NCI-H748 (cell line): ENCODE measurements around the gene ADCY3.
"Not testable (repeated sequence)": the region's sequence is repeated elsewhere in the genome, so short reads cannot be mapped to it uniquely, and the experiment has no call there.

Experiments
- DNase-seq: peaks from one replicate; lab custom pipeline; 2025; ENCODE audit not compliant: unreplicated experiment; lab: John Stamatoyannopoulos, UW

Gene ADCY3

DNA sequence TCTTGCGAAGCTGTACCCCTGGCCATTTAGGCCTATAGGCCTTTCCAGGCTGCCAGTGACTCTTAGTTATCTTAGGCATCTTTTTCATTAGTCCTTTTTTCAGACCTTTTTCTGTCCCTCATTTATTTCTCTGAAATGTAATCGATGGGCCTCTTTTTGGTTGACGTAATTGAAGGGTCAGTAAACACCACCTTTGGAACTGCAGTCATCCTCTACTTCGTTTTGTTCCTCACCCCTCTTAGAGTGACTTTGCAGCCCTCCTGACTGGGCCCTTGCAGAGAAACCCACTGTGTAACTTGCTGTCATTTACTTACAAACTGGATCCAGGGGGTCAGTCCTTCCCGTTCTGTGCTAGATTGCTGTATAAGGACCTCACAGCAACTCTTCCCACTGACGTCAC lies 103.6 kb downstream of the ADCY3 start:
- no peak for DNase-seq

DNA sequence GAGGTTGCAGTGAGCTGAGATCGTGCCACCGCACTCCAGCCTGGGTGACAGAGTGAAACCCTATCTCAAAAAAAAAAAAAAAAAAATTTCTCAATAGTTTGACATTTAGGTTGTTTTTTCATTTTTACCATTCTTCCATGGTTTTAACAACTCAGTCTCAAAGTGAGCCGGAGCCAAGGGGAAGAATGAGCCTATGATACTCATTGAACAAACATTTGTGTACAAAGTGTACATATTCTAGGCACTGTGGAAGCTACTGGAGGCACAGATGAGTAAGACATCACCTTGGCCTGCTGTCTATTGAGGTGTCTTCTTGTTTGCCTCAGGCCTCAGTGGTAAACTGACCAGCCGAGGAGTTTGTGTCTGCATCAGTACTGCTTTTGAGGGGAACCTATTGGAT lies 104.9 kb downstream of the ADCY3 start:
- no peak for DNase-seq

DNA sequence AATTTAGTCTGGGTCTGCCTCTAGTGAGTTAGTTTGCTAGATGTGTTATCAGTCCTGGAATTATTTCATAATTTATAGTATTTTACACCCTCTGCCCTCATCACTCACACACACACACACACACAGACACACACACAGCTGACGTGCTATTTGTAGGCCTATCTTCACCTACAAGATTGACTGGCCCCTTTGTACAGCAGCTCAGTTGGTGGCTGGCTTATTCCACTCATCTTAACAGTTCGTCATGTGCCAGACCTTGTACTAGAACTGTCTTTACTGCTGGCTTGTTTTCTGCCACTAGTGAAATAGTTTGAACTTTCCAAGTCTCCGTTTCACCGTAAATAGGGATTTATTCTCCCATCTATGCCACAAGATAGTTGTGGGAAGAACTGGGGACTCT lies 105.5 kb downstream of the ADCY3 start:
- no peak for DNase-seq

DNA sequence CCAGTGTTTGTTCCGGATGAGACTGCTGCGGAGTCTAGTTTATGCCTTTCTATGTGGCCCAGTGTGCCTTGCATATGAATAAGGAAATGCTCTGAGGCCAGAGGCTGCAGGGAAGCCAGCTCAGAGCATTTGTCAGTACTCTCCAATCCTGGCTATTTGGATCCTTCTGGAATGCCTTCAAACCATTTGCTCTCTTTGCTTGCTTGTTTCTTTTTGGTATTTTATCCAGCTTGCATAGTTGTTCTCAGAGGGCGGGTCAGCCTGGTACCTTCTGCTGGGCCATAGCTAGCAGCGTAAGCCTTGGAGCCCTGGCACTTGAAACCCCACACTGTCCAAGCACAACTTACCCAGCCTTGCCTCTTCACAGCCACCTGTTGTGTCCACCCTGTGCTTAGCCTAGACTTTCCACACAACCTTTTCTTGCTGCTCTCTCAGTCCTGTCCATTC lies 106.3 kb downstream of the ADCY3 start:
- DNase-seq, result no peak

DNA sequence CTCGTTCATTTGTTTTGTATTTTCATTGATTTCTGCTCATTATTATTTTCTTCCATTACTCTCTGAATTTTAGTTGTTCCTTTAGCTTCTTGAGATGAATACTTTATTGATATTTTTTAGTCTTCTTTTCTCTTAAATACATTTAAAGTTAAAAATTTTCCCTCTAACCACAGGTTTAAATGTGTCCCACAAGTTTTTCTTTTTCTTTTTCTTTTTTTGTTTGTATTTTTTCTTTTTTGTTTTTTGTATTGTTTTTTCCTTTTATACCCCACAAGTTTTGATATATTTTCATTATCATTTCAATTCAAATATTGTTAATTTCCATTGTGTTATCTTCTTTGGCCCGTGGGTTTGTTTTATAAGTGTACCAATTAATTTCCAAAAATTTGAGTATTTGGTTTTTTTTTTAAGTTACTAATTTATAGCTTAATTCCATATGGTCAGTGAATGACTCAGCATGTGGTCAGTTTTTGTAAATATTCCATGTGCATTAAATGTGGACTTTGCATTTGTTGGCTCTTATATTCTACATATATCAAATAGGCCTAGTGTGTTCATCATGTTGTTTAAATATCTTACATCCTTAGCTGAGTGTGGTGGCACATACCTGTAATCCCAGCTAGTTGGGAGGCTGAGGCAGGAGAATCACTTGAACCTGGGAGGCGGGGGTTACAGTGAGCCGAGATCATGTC lies 110.6 kb downstream of the ADCY3 start:
- DNase-seq, result no peak

DNA sequence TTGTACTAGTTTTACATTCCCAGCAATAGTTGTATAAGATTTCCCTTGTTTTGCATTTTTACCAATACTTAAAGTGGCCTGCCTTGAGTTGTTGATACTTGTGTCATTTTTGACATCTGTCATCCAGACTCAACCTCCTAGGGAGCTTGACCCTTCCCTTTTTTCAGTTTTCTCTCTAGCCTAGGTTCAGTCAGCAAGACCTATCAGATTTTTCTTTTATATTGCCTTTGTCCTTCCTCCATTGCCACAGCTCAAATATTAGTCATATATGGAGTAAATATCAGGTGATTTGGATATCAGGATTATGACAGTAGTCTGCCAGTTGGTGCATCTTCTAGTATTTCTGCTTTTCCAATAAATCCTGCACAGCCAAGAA lies 113.4 kb downstream of the ADCY3 start:
- no peak for DNase-seq

DNA sequence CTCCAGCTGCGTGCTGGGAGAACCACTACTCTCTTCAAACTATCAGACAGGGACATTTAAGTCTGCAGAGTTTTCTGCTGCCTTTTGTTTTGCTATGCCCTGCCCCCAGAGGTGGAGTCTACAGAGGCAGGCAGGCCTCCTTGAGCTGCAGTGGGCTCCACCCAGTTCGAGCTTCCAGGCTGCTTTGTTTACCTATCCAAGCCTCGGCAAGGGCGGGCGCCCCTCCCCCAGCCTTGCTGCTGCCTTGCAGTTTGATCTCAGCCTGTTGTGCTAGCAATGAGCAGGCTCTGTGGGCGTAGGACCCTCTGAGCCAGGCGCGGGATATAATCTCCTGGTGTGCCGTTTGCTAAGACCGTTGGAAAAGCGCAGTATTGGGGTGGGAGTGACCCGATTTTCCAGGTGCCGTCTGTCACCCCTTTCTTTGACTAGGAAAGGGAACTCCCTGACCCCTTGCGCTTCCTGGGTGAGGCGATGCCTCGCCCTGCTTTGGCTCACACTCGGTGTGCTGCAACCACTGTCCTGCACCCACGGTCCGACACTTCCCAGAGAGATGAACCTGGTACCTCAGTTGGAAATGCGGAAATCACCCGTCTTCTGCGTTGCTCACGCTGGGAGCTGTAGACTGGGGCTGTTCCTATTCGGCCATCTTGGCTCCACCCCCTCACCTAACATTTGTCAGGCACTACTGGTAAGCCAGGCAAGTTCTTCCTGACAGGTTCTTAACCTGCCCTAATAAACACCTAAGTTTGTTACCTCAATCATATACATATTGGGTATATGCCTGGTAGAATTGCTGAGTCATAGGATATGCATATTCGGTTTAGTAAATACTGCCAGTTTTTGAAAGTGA lies 114.0 kb downstream of the ADCY3 start:
- not testable (repeated sequence) for DNase-seq

DNA sequence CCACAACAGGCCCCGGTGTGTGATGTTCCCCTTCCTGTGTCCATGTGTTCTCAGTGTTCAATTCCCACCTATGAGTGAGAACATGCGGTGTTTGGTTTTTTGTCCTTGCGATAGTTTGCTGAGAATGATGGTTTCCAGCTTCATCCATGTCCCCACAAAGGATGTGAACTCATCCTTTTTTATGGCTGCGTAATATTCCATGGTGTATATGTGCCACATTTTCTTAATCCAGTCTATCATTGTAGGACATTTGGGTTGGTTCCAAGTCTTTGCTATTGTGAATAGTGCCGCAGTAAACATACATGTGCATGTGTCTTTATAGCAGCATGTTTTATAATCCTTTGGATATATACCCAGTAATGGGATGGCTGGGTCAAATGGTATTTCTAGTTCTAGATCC lies 119.5 kb downstream of the ADCY3 start:
- not testable (repeated sequence) for DNase-seq

DNA sequence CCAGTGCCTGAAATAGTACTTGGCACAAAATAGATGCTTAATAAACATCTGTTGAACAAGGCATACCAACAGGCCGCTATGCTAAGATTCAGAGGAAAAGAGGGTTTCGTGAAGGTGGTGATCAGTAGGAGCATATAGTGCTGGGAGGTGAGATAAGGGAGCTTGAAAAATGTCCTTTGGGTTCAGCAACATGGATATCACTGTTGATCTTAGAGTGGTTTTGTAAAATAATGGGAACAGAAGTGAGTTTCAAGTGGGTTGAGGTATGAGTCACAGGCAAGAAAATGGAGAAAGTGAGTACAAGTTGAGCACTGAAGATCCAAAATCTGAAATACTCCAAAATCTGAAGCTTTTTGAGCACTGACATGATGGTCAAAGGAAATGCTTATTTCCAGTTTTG lies 122.4 kb downstream of the ADCY3 start:
- DNase-seq, result no peak

DNA sequence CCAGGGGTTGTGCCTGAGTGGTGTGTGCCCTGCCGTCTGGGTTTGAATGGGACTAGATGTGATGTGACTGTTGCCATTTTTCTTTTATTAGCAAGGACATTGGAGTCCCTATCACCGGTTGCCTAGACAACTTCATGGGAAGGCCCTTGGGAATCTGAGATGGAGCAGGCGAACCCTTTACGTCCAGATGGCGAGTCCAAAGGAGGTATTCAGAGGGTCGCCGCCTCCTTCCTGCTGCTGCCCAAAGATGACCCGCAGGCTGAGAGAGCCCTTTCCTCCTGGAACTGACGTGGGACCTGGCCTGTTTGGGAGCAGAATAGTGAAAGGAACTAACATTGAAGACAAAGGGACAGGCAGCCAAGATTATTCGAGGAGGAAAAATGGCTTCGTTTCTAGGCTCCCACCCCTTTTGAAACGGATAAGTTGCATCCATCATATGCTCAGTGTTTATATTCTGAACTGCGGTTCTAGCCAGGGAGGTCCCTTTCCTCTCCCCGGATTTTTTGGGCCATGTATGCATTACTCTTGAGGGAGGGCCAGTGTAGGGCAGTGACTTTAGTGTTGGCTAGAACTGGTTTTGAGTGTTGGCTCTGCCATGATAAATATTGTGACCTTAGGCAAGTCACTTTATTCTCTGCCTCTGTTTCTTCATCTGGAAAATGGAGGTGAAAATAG lies 126.1 kb downstream of the ADCY3 start:
- DNase-seq, result peak; percentile 77

DNA sequence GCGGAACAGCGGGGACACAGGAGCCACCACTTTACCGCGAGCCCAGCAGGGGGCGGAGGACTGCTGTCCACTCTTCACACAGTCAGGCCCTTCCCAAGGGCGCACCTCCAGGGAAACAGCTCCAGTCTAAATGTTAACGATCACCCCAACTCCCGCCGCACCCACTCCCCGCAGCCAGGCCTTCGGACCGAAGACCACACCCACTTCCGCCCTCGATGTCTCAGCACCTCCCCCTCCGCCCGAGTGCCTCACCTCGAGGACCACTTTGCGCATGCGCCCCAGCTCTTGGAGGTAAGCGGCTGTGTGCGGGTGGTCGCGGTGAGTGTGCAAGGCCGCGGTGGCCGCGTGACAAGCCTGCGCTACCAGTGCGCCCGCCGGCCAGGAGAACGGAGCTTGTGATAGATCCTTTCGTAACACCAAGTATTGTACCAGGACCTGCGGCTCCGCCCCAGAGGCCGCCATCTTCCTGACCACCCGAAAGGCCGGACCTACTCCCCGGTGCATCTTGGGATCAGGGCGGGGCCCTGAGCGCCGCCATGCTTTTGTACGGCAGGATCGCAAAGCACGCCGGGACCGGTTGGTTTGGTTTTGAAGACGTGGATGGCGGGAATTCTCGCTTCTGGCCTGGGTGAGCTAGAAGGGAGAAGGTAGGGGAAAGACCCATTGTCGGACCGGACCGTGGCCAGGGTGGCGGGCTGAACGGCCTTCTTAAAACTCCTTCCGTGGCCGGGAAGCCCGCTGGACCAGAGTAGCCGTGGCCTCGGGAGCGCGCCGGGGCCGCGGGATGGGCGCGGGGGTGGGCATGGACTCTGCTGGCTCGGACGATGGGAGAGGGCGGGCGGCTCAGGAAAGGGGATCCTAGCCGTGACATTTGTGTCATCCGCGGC lies 126.9 kb downstream of the ADCY3 start, which contains the start of the genes CENPO and PTRHD1:
Gene CENPO, plus strand, starts transcription at position 552 of the 887 bp plus-strand sequence. CDS start 495 bp downstream, outside the sequence.
Gene PTRHD1, minus strand, starts transcription at position 518 of the 887 bp plus-strand sequence. Its CDS starts 14 bp downstream, at position 504.
- peak; percentile 98 for DNase-seq

DNA sequence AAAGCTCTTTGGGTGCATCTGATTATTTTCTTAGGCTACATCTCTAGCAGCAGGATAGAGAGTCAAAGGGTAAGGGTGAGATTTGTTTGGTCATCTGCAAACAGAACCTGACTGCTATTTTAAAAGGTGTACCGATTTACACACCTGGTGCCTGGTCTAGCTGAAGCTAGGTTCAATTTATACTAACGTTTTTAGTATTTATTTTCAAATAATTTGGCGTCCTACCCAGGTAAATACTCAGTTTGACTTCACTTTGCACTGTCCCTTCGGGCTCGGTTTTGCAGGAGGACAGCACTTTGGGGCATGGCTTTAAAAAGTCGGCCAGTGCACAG lies 127.5 kb downstream of the ADCY3 start:
- DNase-seq, result no peak

DNA sequence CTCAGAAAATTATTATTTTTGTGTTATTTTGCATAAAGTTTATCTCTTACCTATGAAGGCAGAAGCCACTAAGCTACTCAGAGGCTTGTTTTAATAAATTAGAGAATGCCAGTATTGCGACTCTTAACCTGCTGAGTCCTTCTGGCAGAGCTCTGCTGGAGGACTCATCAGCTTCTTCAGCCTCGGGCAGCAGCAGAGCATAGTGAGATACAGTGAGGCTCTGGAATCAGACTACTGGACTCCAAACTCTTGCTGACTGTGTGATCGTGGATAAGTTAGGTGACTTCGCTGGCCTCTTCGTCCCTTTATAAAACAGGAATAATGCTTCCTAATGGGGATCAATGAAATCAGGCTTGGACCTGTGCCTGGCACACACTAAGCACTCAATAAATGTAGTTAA lies 128.6 kb downstream of the ADCY3 start:
- no peak for DNase-seq

DNA sequence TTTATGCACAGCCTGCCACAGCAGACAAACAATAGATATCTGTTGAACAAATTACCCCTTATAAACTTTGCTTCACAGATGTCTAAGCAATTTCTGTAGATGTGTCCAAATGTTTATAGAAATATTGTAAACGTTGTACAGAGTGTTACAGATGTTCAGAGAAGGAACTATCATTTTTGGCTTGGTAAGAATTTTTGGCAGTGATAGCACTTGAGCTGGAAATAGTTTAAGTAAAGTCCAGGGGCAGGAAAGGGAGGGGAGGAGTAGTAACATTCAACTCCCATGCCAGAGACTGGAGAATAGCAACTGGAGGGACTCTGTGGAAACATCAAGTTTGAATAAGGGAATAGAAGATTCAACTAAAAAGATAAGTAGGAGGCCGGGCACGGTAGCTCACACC lies 131.2 kb downstream of the ADCY3 start:
- no peak for DNase-seq

DNA sequence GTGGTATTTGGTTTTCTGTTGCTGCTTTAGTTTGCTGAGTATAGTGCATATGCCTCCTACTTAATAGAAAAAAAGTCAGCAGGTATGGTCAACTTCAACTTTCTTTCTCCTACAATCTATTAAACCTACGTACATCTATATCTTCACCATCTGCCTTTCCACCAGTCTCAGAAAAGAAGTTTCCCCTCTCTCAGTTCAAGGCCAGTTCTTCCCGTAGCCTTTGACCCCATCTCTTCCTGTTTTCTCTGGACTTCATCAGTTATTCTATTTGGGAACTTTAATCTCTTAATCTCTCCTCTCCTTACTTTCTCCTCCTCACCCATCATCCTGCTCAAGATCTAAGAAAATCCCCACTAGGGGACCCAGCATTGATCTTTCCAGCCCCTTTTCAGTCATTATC lies 132.5 kb downstream of the ADCY3 start:
- DNase-seq, result no peak

DNA sequence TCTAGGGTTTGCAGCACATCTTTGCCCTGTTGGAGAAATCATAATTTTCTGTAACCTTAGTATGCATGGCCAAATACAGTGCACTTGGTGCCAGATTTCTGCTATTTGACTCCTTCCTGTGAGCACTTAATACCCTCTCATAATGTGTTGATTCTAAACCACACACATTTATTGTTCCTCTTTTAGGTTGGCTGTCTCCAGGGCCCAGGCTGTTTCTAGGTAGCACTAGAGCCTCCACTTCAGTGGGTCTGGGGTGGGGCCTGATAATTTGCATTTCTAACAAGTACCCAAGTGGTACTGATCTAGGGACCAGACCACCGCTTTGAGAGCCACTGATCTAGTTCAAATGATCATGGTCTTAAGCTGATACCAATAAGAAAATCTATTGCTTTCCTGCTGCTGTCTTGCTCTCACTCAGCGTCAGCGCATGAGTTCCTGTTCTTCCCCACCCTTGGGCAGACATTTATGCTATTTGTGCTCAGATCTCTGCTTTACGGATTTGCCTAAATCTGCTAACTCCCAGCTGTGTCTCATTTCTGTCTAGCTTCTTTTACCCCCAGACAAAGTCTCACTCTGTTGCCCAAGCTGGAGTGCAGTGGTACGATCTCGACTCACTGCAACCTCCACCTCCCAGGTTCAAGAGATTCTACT lies 134.2 kb downstream of the ADCY3 start:
- DNase-seq, result peak; percentile 34

DNA sequence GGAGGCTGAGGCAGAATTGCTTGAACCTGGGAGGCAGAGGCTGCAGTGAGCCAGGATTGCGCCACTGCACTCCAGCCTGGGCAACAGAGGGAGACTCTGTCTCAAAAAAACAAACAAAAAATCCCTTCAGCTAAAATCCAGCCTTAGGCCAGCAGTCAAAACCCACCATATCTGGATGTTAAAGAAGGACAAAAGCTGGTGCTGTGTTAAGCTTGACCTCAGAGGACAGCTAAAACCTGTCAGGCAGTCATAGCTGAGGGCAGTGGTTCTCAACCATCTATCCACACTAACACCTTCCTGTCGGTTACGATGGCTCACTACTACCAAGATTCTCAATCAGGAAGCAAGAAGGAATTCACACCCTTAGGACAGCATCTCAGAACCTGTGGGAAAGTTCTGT lies 136.4 kb downstream of the ADCY3 start:
- DNase-seq, result no peak

DNA sequence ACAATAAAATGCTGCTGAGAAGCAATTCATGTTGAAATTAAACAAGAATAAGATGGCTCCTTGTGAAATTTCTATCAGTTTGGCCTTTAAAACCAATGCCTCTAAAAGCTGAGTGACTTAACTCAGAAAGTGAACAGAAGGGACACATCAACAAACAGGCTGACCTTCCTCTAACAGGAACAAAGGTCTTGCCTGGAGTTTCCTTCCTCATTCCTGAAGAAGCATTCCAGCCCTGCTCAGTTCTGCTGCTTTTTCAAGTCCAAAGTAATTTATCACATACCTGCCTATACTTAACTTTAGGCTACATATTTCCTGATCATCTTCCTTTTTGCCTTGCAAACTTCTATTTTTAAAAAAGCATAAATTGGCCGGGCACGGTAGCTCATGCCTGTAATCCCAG lies 140.9 kb downstream of the ADCY3 start:
- no peak for DNase-seq

DNA sequence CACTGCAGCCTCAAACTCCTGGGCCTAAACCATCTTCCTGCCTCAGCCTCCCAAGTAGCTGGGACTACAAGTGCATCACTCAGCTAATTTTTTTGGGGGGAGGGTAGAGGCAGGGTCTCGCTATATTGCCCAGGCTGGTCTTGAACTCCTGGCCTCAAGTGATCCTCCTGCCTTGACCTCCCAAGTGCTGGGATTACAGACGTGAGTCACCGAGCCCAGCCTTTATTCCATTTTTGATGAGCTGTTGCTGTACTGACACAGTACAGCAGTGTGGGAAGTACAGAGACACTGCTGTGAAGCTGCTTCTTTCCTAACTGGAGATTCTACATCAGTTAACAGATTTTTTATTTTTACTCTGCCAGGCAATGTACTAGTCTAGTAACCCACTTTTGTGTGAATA lies 145.7 kb downstream of the ADCY3 start:
- no peak for DNase-seq
